ENCODE results near the gene HOXC12. TPM values are rescaled to one million over a fixed set of nuclear protein-coding genes. Genes with fewer than 3 reads are reported as not detected.

HOXC12 gene
- total and polyA plus RNA-seq, 12 donors: not detected

DNA sequence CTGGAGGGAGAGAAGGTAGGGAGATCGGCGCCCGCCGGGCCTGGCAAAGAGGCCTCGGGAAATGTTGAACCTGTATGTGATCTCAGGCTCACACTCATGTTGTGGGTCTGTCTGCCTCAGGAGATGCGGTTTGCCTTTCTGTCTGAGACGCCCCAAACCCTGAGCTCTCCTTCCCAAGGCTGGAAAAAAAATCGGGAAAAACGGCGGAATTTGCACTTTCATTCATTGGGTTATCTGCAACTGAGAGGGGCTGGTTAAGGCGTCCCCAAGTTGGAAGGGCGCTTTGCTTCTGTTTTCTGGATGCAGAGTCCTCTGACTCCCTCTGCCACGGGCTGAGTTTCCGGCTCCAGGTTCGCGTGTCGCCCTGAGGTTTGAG is 40.3 kb downstream of the HOXC12 start:
- 24 to 38% (median 30%) methylated on average over 11 to 17 of the region's 17 CpGs for WGBS, 4 donors
- TF ChIP-seq CTCF (IDR thresholded peaks at IDR 0.05): no peak
- no peak for TF ChIP-seq POLR2A (IDR thresholded peaks at IDR 0.05)
- no peaks in the 10 kb centered on the region for H3K36me3 ChIP-seq (replicated peaks in 1 of 2)
- intact Hi-C loops (cut with DNase I): no loop called here
- no peak for DNase-seq
- peaks cover 6 to 17% of the 10 kb centered on the region in 2 donors for H3K4me1 ChIP-seq (replicated peaks in 1 of 2)
- H3K27ac ChIP-seq: peak overlapping the region in 1 of 5 donors; percentile 56
- peaks cover 63% of the 10 kb centered on the region for H3K27me3 ChIP-seq
- no peak overlapping the region for H3K4me3 ChIP-seq
- H3K9me3 ChIP-seq (replicated peaks in 1 of 3): no peaks in the 10 kb centered on the region

DNA sequence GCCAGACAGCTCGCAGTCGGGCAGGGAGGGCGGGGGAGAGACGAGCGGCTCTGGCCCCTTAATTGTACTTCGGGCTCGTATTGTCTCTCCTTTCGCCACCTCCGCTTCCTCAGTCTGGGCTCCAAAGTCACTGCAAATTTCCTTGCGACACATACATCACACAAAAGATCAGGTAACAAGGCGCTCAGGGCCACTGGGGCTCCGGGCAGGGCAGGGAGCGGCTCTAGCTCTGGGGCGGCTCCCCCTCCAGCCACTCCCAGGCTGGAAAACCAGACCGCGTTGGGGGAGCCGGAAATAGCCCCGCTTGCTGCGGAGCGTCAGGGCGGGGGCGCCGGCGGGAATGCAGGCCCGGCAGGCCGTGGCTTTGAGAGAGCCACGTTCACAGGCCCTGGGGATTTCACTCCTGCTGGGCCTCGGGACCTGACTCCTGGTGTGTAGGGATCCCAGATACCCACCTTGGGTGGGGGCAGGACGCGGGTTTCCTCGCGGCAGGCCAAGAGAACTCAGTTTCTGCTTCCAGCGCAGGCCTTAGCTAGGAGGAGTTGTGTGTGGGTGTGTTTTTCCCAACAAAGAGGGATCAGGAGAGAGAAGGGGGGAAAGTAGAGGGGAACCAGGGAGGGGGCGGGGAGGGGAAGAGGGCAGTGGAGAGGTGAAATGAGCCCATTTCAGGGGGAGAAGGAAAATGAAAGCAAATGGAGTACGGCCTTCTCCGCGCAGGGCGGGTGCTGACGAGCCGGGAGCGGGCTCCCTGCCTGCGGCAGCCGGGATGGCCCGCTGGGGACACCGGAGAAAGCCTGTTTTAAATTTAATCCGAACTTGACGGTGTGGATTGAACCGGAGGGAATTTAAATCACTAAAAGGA is 40.9 kb downstream of the HOXC12 start:
- H3K36me3 ChIP-seq (replicated peaks in 1 of 2): no peaks in the 10 kb centered on the region
- H3K27ac ChIP-seq: peak overlapping the region in 1 of 5 donors; percentile 56
- 34 to 62% (median 45%) methylated on average over 29 to 48 of the region's 48 CpGs for WGBS, 4 donors
- peaks cover 59% of the 10 kb centered on the region for H3K27me3 ChIP-seq
- TF ChIP-seq POLR2A (IDR thresholded peaks at IDR 0.05) (no peak), CTCF (IDR thresholded peaks at IDR 0.05) (no peak)
- intact Hi-C loops (cut with DNase I): no loop called here
- peaks cover 12 to 21% of the 10 kb centered on the region in 2 donors for H3K4me1 ChIP-seq (replicated peaks in 1 of 2)
- no peak for DNase-seq
- H3K9me3 ChIP-seq (replicated peaks in 1 of 3): no peaks in the 10 kb centered on the region
- peak overlapping the region in 1 of 4 donors; percentile 6 for H3K4me3 ChIP-seq

- H3K27ac ChIP-seq: peak overlapping the region in 1 of 5 donors; percentile 56
- DNase-seq: no peak
- no peaks in the 10 kb centered on the region for H3K36me3 ChIP-seq (replicated peaks in 1 of 2)
- H3K4me3 ChIP-seq: peak overlapping the region in 1 of 4 donors; percentile 6
- 66 to 81% (median 70%) methylated on average over 22 to 29 of the region's 29 CpGs for WGBS, 4 donors
- H3K4me1 ChIP-seq (replicated peaks in 1 of 2): peaks cover 14 to 26% of the 10 kb centered on the region in 2 donors
- H3K9me3 ChIP-seq (replicated peaks in 1 of 3): no peaks in the 10 kb centered on the region
- TF ChIP-seq POLR2A (IDR thresholded peaks at IDR 0.05): no peak
- TF ChIP-seq CTCF (IDR thresholded peaks at IDR 0.05): no peak
- intact Hi-C loops (cut with DNase I): no loop called here
- peaks cover 50% of the 10 kb centered on the region for H3K27me3 ChIP-seq
Measured at GRCh38 chr12:53996240-53997203, 41.8 kb downstream of the HOXC12 start.

All from adrenal gland (tissue), 12 donors.